Measurements from ENCODE around the gene GPX1. TPM values are rescaled to one million over a fixed set of nuclear protein-coding genes. Genes with fewer than 3 reads are reported as not detected.
A peak's percentile ranks its signal among the peaks of the same experiment; 100 is the strongest.

GPX1 gene
- total RNA-seq, 1 experiment from 2014 or later = 386 TPM

- Histone ChIP-seq H3K27me3 (ENCODE audit: insufficient read depth, low read depth) (no peaks in the 10 kb centered on the region), H3K4me3 (no peak overlapping the region), H3K27ac (no peak overlapping the region), H4K20me1 (ENCODE audit: insufficient read depth) (no peaks in the 10 kb centered on the region), H3K4me2 (no peak overlapping the region), H3K9me3 (ENCODE audit: insufficient read depth, low read depth) (no peaks in the 10 kb centered on the region), H2AFZ (no peak overlapping the region), H3K36me3 (ENCODE audit: low read depth) (no peaks in the 10 kb centered on the region), H3F3A (ENCODE audit: insufficient read depth, low read depth) (peaks cover 51% of the 10 kb centered on the region), H3K79me2 (ENCODE audit: low read depth) (peaks cover 16% of the 10 kb centered on the region), H3K9me2 (ENCODE audit: insufficient read depth) (no peaks in the 10 kb centered on the region), H3K4me1 (replicated peaks; ENCODE audit: insufficient read depth) (peaks cover 37% of the 10 kb centered on the region)
- intact Hi-C loops (cut with micrococcal nuclease; ENCODE audit: unreplicated experiment) = no loop called here
- DNase-seq = no peak
- no peak for TF ChIP-seq EZH2 (IDR thresholded peaks at IDR 0.05; ENCODE audit: low read depth)
- TF ChIP-seq CTCF (conservative IDR thresholded peaks at IDR 0.05) = no peak
- ChIA-PET CTCF (no interaction called here), POLR2A (ENCODE audit: unreplicated experiment) (no interaction called here)
- BruUV-seq (replicated peaks) = no TSS peak
These were observed 15.0 kb downstream of the GPX1 start for GRCh38 chr3:49343163-49343562.

- intact Hi-C loops (cut with micrococcal nuclease; ENCODE audit: unreplicated experiment) = no loop called here
- H3K27me3 ChIP-seq (ENCODE audit: insufficient read depth, low read depth) = no peaks in the 10 kb centered on the region
- no peak overlapping the region for H2AFZ ChIP-seq
- H4K20me1 ChIP-seq (ENCODE audit: insufficient read depth) = no peaks in the 10 kb centered on the region
- H3K9me3 ChIP-seq (ENCODE audit: insufficient read depth, low read depth) = no peaks in the 10 kb centered on the region
- BruUV-seq (replicated peaks) = no TSS peak
- no peak overlapping the region for H3K4me2 ChIP-seq
- TF ChIP-seq EZH2 (IDR thresholded peaks at IDR 0.05; ENCODE audit: low read depth) (no peak), CTCF (conservative IDR thresholded peaks at IDR 0.05) (no peak)
- H3F3A ChIP-seq (ENCODE audit: insufficient read depth, low read depth) = peaks cover 47% of the 10 kb centered on the region
- no peaks in the 10 kb centered on the region for H3K36me3 ChIP-seq (ENCODE audit: low read depth)
- H3K27ac ChIP-seq = no peak overlapping the region
- CTCF ChIA-PET = interaction anchor here (0.6 kb wide), 1 partner anchor 68 kb away, joined by 4 read pairs; no protein-coding TSS in a partner anchor
- no peaks in the 10 kb centered on the region for H3K9me2 ChIP-seq (ENCODE audit: insufficient read depth)
- DNase-seq = no peak
- H3K79me2 ChIP-seq (ENCODE audit: low read depth) = peaks cover 28% of the 10 kb centered on the region
- peaks cover 25% of the 10 kb centered on the region for H3K4me1 ChIP-seq (replicated peaks; ENCODE audit: insufficient read depth)
- POLR2A ChIA-PET (ENCODE audit: unreplicated experiment) = interaction anchor here (0.5 to 0.7 kb wide), 3 partner anchors 11 to 221 kb away, joined by 4 to 10 read pairs (median 4); partner anchors contain the start of genes TCTA and USP19
- no peak overlapping the region for H3K4me3 ChIP-seq
These were observed 16.2 kb downstream of the GPX1 start for GRCh38 chr3:49341996-49342395.

- Histone ChIP-seq H4K20me1 (ENCODE audit: insufficient read depth) (peaks cover 2% of the 10 kb centered on the region; the same call in 1 of the 2 replicates), H3F3A (ENCODE audit: insufficient read depth, low read depth) (peaks cover 28% of the 10 kb centered on the region), H2AFZ (peak within 1 kb of the TSS; percentile 94), H3K4me2 (peak within 1 kb of the TSS; percentile 98), H3K4me1 (replicated peaks; ENCODE audit: insufficient read depth) (peaks cover 8% of the 10 kb centered on the region; the same call in 1 of the 2 replicates), H3K79me2 (ENCODE audit: low read depth) (peaks cover 35% of the 10 kb centered on the region), H3K4me3 (peak within 1 kb of the TSS; percentile 88), H3K9me3 (ENCODE audit: insufficient read depth, low read depth) (no peaks in the 10 kb centered on the region), H3K27ac (peak within 1 kb of the TSS; percentile 77), H3K27me3 (ENCODE audit: insufficient read depth, low read depth) (no peaks in the 10 kb centered on the region), H3K9me2 (ENCODE audit: insufficient read depth) (no peaks in the 10 kb centered on the region), H3K36me3 (ENCODE audit: low read depth) (no peaks in the 10 kb centered on the region)
- intact Hi-C loops (cut with micrococcal nuclease; ENCODE audit: unreplicated experiment) = loop anchor here (1.0 kb wide), 3 partner anchors 18 to 109 kb away; partner anchors contain the start of genes GPX1 and TCTA
- TSS peak; percentile 93 for BruUV-seq (replicated peaks)
- ChIA-PET CTCF (interaction anchor here (0.6 to 1.5 kb wide), 8 partner anchors 17 to 1061 kb away, joined by 3 to 10 read pairs (median 4); partner anchors contain the start of gene NDUFAF3), POLR2A (ENCODE audit: unreplicated experiment) (interaction anchor here (0.5 to 1.9 kb wide), 14 partner anchors 12 to 997 kb away, joined by 3 to 19 read pairs (median 6); partner anchors contain the start of genes DAG1, GPX1, NICN1 and RHOA)
- DNase-seq = peak; percentile 81 to 90
- TF ChIP-seq CTCF (conservative IDR thresholded peaks at IDR 0.05) (peak; percentile 42; the same call in 1 of the 2 replicates), EZH2 (IDR thresholded peaks at IDR 0.05; ENCODE audit: low read depth) (no peak)
These were observed 18.0 kb downstream of the GPX1 start, which contains the start of gene USP4 for GRCh38 chr3:49339941-49340800. Gene USP4 (minus strand): TSS chr3:49340053. CDS start chr3:49340024, 29 bp downstream.

All from PC-9 (cell line).